Measurements from ENCODE around the gene GRIP2. TPM values are rescaled to one million over a fixed set of nuclear protein-coding genes. Genes with fewer than 3 reads are reported as not detected.

GRIP2 gene
- total RNA-seq, 4 donors from 2014 or later, result 0.22 to 1.5 TPM; not detected in 2

- TF ChIP-seq CTCF (IDR thresholded peaks at IDR 0.05; ENCODE audit: low read depth), result no peak
These were observed 12.0 kb upstream of the GRIP2 start for GRCh38 chr3:14552041-14552648.

GRCh38 chr3:14550651-14551611, 10.8 kb upstream of the GRIP2 start:
- no peak for TF ChIP-seq CTCF (IDR thresholded peaks at IDR 0.05; ENCODE audit: low read depth)

GRCh38 chr3:14550181-14550580, 10.0 kb upstream of the GRIP2 start:
- no peak for TF ChIP-seq CTCF (IDR thresholded peaks at IDR 0.05; ENCODE audit: low read depth)

- TF ChIP-seq CTCF (IDR thresholded peaks at IDR 0.05; ENCODE audit: low read depth), result no peak
These were observed 9.2 kb upstream of the GRIP2 start for GRCh38 chr3:14549256-14549919.

- TF ChIP-seq CTCF (IDR thresholded peaks at IDR 0.05; ENCODE audit: low read depth), result no peak
These were observed 8.2 kb upstream of the GRIP2 start for GRCh38 chr3:14548321-14548729.

- no peak for TF ChIP-seq CTCF (IDR thresholded peaks at IDR 0.05; ENCODE audit: low read depth)
These were observed 7.6 kb upstream of the GRIP2 start for GRCh38 chr3:14547693-14548092.

GRCh38 chr3:14546041-14546440, 5.9 kb upstream of the GRIP2 start:
- no peak for TF ChIP-seq CTCF (IDR thresholded peaks at IDR 0.05; ENCODE audit: low read depth)

Data from subcutaneous adipose tissue (tissue), 4 donors.